D721Med (cell line): Measurements from ENCODE around the gene STAT3.

Source experiments
- DNase-seq: peaks from one replicate; pipeline ENCODE4 v3.0.0; 2011; ENCODE audit warnings: low spot score; ENCODE audit not compliant: insufficient read length
- FAIRE-seq: peaks from 2 replicates; lab custom pipeline; 2011; peaks lifted over from hg19 to GRCh38; lab: Jason Lieb, UNC
- CTCF ChIP-seq: IDR thresholded peaks from 2 replicates; pipeline ENCODE4 v1.5.1; 2012; ENCODE audit warnings: mild to moderate bottlenecking, control low read depth; ENCODE audit not compliant: insufficient read depth; ENCODE audit errors: missing control alignments

The STAT3 gene

GRCh38 chr17:42388381-42389134 lies at the start of gene STAT3:
TSS of gene STAT3 (minus strand) at chr17:42388442. CDS start at chr17:42348516, 39,926 bp downstream.
- DNase-seq (peak; percentile 92), FAIRE-seq (no peak)
- peak; percentile 24 for TF ChIP-seq CTCF

GRCh38 chr17:42436391-42436790 lies 48.1 kb upstream of the STAT3 start:
- no peak for FAIRE-seq
- TF ChIP-seq CTCF: no peak
- no peak for DNase-seq

GRCh38 chr17:42431758-42432161 lies 43.5 kb upstream of the STAT3 start:
- no peak for FAIRE-seq
- no peak for DNase-seq
- no peak for TF ChIP-seq CTCF

- DNase-seq (no peak), FAIRE-seq (no peak)
- no peak for TF ChIP-seq CTCF
These were observed 41.6 kb upstream of the STAT3 start for GRCh38 chr17:42429726-42430447.

GRCh38 chr17:42428141-42428944 lies 40.1 kb upstream of the STAT3 start:
- FAIRE-seq: no peak
- DNase-seq: no peak
- peak; percentile 74 for TF ChIP-seq CTCF

- no peak for FAIRE-seq
- DNase-seq: no peak
- no peak for TF ChIP-seq CTCF
These were observed 36.9 kb upstream of the STAT3 start for GRCh38 chr17:42424991-42425610.
